ENCODE results near the gene GET4. TPM values are rescaled to one million over a fixed set of nuclear protein-coding genes. Genes with fewer than 3 reads are reported as not detected.

The GET4 gene
- polyA plus RNA-seq, 1 experiment, result 21.7 TPM

GRCh38 chr7:857661-858060 lies 18.7 kb upstream of the GET4 start:
- CTCF ChIA-PET, result interaction anchor here (1.0 to 1.8 kb wide), 6 partner anchors 12 to 71 kb away, joined by 3 to 7 read pairs (median 3); no protein-coding TSS in a partner anchor
- H3K36me3 ChIP-seq (ENCODE audit: control insufficient read depth, insufficient read depth, low read length), result peaks cover 56% of the 10 kb centered on the region
- no peaks in the 10 kb centered on the region for H3K27me3 ChIP-seq (ENCODE audit: control insufficient read depth, insufficient read depth, low read length)
- TF ChIP-seq CTCF (IDR thresholded peaks at IDR 0.05; ENCODE audit: insufficient read depth, low read depth, low read length), result no peak
- no peak for DNase-seq (ENCODE audit: low read depth)
- POLR2A ChIA-PET, result no interaction called here
- no peak overlapping the region for H3K4me3 ChIP-seq (ENCODE audit: low read depth, low read length)

GRCh38 chr7:859359-860030 lies 16.9 kb upstream of the GET4 start:
- CTCF ChIA-PET, result interaction anchor here (1.1 to 2.3 kb wide), 2 partner anchors 13 to 17 kb away, joined by 7 to 9 read pairs; no protein-coding TSS in a partner anchor
- Histone ChIP-seq H3K4me3 (ENCODE audit: low read depth, low read length) (no peak overlapping the region), H3K27me3 (ENCODE audit: control insufficient read depth, insufficient read depth, low read length) (no peaks in the 10 kb centered on the region), H3K36me3 (ENCODE audit: control insufficient read depth, insufficient read depth, low read length) (peaks cover 46% of the 10 kb centered on the region)
- POLR2A ChIA-PET, result no interaction called here
- DNase-seq (ENCODE audit: low read depth), result no peak
- no peak for TF ChIP-seq CTCF (IDR thresholded peaks at IDR 0.05; ENCODE audit: insufficient read depth, low read depth, low read length)

- CTCF ChIA-PET, result interaction anchor here (1.1 to 2.3 kb wide), 2 partner anchors 13 to 18 kb away, joined by 7 to 9 read pairs; no protein-coding TSS in a partner anchor
- DNase-seq (ENCODE audit: low read depth), result no peak
Measured at GRCh38 chr7:860149-860548, 16.2 kb upstream of the GET4 start.

GRCh38 chr7:861222-861621 lies 15.1 kb upstream of the GET4 start:
- no peak for DNase-seq (ENCODE audit: low read depth)
- ChIA-PET CTCF (interaction anchor here (2.3 kb wide), 1 partner anchor 12 kb away, joined by 9 read pairs; no protein-coding TSS in a partner anchor), POLR2A (no interaction called here)
- Histone ChIP-seq H3K27me3 (ENCODE audit: control insufficient read depth, insufficient read depth, low read length) (no peaks in the 10 kb centered on the region), H3K36me3 (ENCODE audit: control insufficient read depth, insufficient read depth, low read length) (peaks cover 38% of the 10 kb centered on the region), H3K4me3 (ENCODE audit: low read depth, low read length) (no peak overlapping the region)
- no peak for TF ChIP-seq CTCF (IDR thresholded peaks at IDR 0.05; ENCODE audit: insufficient read depth, low read depth, low read length)

More at GRCh38 chr7:860149-860548, 16.2 kb upstream of the GET4 start:
- H3K36me3 ChIP-seq (ENCODE audit: control insufficient read depth, insufficient read depth, low read length), result peaks cover 43% of the 10 kb centered on the region
- TF ChIP-seq CTCF (IDR thresholded peaks at IDR 0.05; ENCODE audit: insufficient read depth, low read depth, low read length), result no peak
- no peak overlapping the region for H3K4me3 ChIP-seq (ENCODE audit: low read depth, low read length)
- H3K27me3 ChIP-seq (ENCODE audit: control insufficient read depth, insufficient read depth, low read length), result no peaks in the 10 kb centered on the region
- POLR2A ChIA-PET, result no interaction called here

GRCh38 chr7:862157-862556 lies 14.2 kb upstream of the GET4 start:
- Histone ChIP-seq H3K27me3 (ENCODE audit: control insufficient read depth, insufficient read depth, low read length) (no peaks in the 10 kb centered on the region), H3K4me3 (ENCODE audit: low read depth, low read length) (no peak overlapping the region), H3K36me3 (ENCODE audit: control insufficient read depth, insufficient read depth, low read length) (peaks cover 32% of the 10 kb centered on the region)
- ChIA-PET CTCF (interaction anchor here (1.2 to 1.8 kb wide), 3 partner anchors 11 to 87 kb away, joined by 3 to 5 read pairs (median 4); no protein-coding TSS in a partner anchor), POLR2A (no interaction called here)
- DNase-seq (ENCODE audit: low read depth), result no peak
- TF ChIP-seq CTCF (IDR thresholded peaks at IDR 0.05; ENCODE audit: insufficient read depth, low read depth, low read length), result no peak

Data from BJ (cell line).